KMS-11 (cell line): ENCODE data around the gene FADS1.

Experiments
- H2AFZ ChIP-seq: fragments of 200-600 bp; sonication (generic); 2 replicates; pipeline ENCODE4 v1.6.1; 2016; ENCODE audit warnings: antibody characterized with exemption, mixed run types, low read depth
- H3K27ac ChIP-seq: fragments of 200-600 bp; sonication (generic); 2 replicates; pipeline ENCODE4 v1.6.1; 2016; ENCODE audit warnings: mild to moderate bottlenecking, mixed run types
- H3K27me3 ChIP-seq: fragments of 200-600 bp; sonication (generic); 2 replicates; pipeline ENCODE4 v1.6.1; 2017; ENCODE audit warnings: mild to moderate bottlenecking, low read depth, mixed run types, moderate library complexity; ENCODE audit not compliant: insufficient read depth
- H3K36me3 ChIP-seq: fragments of 200-600 bp; sonication (generic); 2 replicates; pipeline ENCODE4 v1.6.1; 2017; ENCODE audit warnings: mild to moderate bottlenecking, mixed run types; ENCODE audit not compliant: insufficient read depth
- H3K4me1 ChIP-seq: fragments of 200-600 bp; sonication (generic); 2 replicates; pipeline ENCODE4 v1.6.1; 2016; ENCODE audit warnings: mild to moderate bottlenecking, low read depth, mixed run types; ENCODE audit not compliant: poor library complexity, severe bottlenecking
- H3K4me2 ChIP-seq: fragments of 200-600 bp; sonication (generic); 2 replicates; pipeline ENCODE4 v1.7.0; 2016; ENCODE audit warnings: mild to moderate bottlenecking, mixed run types
- H3K4me3 ChIP-seq: fragments of 200-600 bp; sonication (generic); IDR thresholded peaks from 2 replicates; pipeline ENCODE4 v1.6.1; 2017; ENCODE audit warnings: low read depth, low read length, mixed read lengths; ENCODE audit not compliant: insufficient read depth
- H3K79me2 ChIP-seq: fragments of 200-600 bp; sonication (generic); 2 replicates; pipeline ENCODE4 v1.6.1; 2016; ENCODE audit warnings: low read depth, mixed run types; ENCODE audit not compliant: insufficient read depth
- H3K9ac ChIP-seq: fragments of 200-600 bp; sonication (generic); 2 replicates; pipeline ENCODE4 v1.6.1; 2016; ENCODE audit warnings: mild to moderate bottlenecking, mixed run types
- H4K20me1 ChIP-seq: fragments of 200-600 bp; sonication (generic); 2 replicates; pipeline ENCODE4 v1.6.1; 2016; ENCODE audit warnings: mild to moderate bottlenecking, mixed run types; ENCODE audit not compliant: insufficient read depth
- TF ChIP-seq, protein P1 (sequence below): fragments of 200-600 bp; sonication (generic); conservative IDR thresholded peaks from 2 replicates; pipeline ENCODE4 v1.6.1; 2017; ENCODE audit warnings: low read depth, mild to moderate bottlenecking, antibody characterized with exemption, low read length, moderate library complexity, mixed read lengths

Gene FADS1

DNA sequence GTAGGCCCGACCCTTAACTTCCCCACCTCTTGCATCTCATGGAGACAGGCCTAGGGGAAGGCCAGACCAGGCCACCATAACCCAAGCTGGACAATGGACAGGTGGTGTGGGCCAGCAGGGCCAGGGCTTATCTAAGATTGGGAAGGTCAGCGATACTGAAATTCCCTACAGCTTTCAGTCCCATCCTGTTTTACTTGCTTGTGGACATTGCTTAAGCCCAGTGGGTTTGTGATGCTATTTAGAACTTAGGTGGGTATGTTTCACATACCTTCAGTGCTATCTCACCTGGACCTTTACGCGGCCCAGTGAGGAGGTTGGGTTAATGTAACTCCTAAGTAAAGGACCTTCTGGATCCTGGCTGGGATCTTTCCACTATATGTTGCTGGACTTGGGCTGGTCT, 13.0 kb upstream of the FADS1 start:
- H3K27ac ChIP-seq, result no peak overlapping the region
- no peak overlapping the region for H2AFZ ChIP-seq
- no peaks in the 10 kb centered on the region for H3K4me1 ChIP-seq
- H3K36me3 ChIP-seq, result no peaks in the 10 kb centered on the region
- TF ChIP-seq, protein P1, sequence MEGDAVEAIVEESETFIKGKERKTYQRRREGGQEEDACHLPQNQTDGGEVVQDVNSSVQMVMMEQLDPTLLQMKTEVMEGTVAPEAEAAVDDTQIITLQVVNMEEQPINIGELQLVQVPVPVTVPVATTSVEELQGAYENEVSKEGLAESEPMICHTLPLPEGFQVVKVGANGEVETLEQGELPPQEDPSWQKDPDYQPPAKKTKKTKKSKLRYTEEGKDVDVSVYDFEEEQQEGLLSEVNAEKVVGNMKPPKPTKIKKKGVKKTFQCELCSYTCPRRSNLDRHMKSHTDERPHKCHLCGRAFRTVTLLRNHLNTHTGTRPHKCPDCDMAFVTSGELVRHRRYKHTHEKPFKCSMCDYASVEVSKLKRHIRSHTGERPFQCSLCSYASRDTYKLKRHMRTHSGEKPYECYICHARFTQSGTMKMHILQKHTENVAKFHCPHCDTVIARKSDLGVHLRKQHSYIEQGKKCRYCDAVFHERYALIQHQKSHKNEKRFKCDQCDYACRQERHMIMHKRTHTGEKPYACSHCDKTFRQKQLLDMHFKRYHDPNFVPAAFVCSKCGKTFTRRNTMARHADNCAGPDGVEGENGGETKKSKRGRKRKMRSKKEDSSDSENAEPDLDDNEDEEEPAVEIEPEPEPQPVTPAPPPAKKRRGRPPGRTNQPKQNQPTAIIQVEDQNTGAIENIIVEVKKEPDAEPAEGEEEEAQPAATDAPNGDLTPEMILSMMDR, result no peak
- no peaks in the 10 kb centered on the region for H3K79me2 ChIP-seq
- H3K9ac ChIP-seq, result no peak overlapping the region
- H4K20me1 ChIP-seq, result no peaks in the 10 kb centered on the region
- H3K27me3 ChIP-seq, result peaks cover 6% of the 10 kb centered on the region; the same call in 1 of the 2 replicates
- no peak overlapping the region for H3K4me2 ChIP-seq
- H3K4me3 ChIP-seq, result no peak overlapping the region

- H3K4me2 ChIP-seq, result no peak overlapping the region
- H3K4me1 ChIP-seq, result no peaks in the 10 kb centered on the region
- no peak overlapping the region for H2AFZ ChIP-seq
- no peaks in the 10 kb centered on the region for H4K20me1 ChIP-seq
- peaks cover 6% of the 10 kb centered on the region; the same call in 1 of the 2 replicates for H3K27me3 ChIP-seq
- no peak overlapping the region for H3K27ac ChIP-seq
- H3K79me2 ChIP-seq, result no peaks in the 10 kb centered on the region
- no peak overlapping the region for H3K4me3 ChIP-seq
- H3K9ac ChIP-seq, result no peak overlapping the region
- TF ChIP-seq, protein P1, result no peak
- H3K36me3 ChIP-seq, result no peaks in the 10 kb centered on the region
These were observed 12.0 kb upstream of the FADS1 start for GRCh38 chr11:61828629-61829407.

DNA sequence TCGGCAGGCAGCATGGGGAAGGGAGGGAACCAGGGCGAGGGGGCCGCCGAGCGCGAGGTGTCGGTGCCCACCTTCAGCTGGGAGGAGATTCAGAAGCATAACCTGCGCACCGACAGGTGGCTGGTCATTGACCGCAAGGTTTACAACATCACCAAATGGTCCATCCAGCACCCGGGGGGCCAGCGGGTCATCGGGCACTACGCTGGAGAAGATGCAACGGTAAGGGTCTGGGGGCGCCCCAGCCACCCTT, 11.5 kb upstream of the FADS1 start:
- H3K9ac ChIP-seq, result no peak overlapping the region
- no peaks in the 10 kb centered on the region for H4K20me1 ChIP-seq
- H3K4me3 ChIP-seq, result no peak overlapping the region
- no peaks in the 10 kb centered on the region for H3K79me2 ChIP-seq
- TF ChIP-seq, protein P1, result no peak
- peaks cover 6% of the 10 kb centered on the region; the same call in 1 of the 2 replicates for H3K27me3 ChIP-seq
- H3K27ac ChIP-seq, result no peak overlapping the region
- no peak overlapping the region for H2AFZ ChIP-seq
- H3K36me3 ChIP-seq, result no peaks in the 10 kb centered on the region
- no peak overlapping the region for H3K4me2 ChIP-seq
- H3K4me1 ChIP-seq, result no peaks in the 10 kb centered on the region

DNA sequence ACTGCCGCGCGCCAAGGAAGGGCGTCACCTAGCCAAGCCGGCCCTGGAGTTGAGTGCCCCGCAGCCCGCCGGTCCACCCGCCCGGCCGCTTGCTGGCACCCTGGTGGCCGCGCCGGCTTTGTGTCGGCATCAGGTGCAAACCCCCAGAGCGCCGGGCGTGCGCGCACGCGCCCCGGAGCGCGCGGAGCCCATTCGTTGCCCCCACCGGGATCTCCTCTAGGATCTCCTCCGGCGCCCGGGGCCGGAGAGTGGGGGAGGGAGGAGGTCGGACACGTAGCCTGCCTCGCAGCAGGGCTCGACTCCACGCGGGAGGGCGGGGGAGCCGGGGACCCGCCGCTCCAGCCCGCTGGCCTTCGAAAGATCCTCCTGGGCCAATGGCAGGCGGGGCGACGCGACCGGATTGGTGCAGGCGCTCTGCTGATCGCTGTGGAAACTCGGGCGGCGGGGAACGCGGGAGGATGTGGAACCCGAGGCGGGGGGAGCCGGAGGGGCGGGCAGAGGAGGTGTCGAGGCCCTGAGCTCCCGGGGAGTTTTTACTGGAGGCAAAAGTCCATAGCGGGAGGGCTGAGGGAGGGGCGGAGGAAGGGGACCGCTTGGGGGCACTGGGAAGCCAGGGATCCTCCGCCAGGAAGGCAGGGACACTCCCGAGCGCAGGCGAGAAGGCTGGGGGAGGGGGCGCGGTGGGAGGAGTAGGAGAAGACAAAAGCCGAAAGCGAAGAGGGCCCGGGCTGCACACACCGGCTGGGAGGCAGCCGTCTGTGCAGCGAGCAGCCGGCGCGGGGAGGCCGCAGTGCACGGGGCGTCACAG, 11.0 kb upstream of the FADS1 start, which contains the start of gene FADS2:
Gene FADS2 (plus strand): TSS at position 730 of the 808 bp plus-strand sequence. CDS start 91 bp downstream, outside the sequence.
- Histone ChIP-seq H2AFZ (no peak within 1 kb of the TSS), H3K79me2 (no peaks in the 10 kb centered on the region), H3K36me3 (no peaks in the 10 kb centered on the region), H3K9ac (no peak within 1 kb of the TSS), H3K27ac (no peak within 1 kb of the TSS), H3K27me3 (peaks cover 6% of the 10 kb centered on the region; the same call in 1 of the 2 replicates), H3K4me1 (no peaks in the 10 kb centered on the region), H4K20me1 (no peaks in the 10 kb centered on the region), H3K4me2 (no peak within 1 kb of the TSS), H3K4me3 (no peak within 1 kb of the TSS)
- TF ChIP-seq, protein P1, result no peak
